ENCODE results near the gene FLVCR2. TPM values are rescaled to one million over a fixed set of nuclear protein-coding genes. Genes with fewer than 3 reads are reported as not detected.
"Not testable (repeated sequence)": the region's sequence is repeated elsewhere in the genome, so short reads cannot be mapped to it uniquely, and the experiment has no call there.

The FLVCR2 gene
- polyA plus RNA-seq, 4 donors, result 2.7 to 8.3 (median 5.5) TPM

DNA sequence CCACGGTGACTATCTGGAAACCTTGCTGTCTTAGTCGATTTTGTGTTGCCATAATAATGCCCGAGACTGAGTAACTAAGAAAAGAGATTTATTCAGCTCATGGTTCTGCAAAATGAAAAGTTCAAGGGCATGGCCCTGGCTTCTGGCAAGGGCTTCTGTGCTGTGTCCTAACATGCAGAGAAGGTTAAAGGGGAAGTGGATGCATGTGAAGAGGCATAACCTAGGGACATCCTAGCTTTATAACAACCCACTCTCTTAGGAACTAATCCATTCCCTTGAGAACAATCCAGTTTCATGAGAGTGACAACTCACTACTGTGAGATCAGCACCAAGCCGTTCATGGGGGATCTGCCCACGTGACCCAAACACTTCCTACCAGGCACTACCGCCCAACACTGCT is 11.5 kb downstream of the FLVCR2 start:
- DNase-seq (ENCODE audit: low read depth in 4 of 4, low spot score in 3 of 4), result no peak

DNA sequence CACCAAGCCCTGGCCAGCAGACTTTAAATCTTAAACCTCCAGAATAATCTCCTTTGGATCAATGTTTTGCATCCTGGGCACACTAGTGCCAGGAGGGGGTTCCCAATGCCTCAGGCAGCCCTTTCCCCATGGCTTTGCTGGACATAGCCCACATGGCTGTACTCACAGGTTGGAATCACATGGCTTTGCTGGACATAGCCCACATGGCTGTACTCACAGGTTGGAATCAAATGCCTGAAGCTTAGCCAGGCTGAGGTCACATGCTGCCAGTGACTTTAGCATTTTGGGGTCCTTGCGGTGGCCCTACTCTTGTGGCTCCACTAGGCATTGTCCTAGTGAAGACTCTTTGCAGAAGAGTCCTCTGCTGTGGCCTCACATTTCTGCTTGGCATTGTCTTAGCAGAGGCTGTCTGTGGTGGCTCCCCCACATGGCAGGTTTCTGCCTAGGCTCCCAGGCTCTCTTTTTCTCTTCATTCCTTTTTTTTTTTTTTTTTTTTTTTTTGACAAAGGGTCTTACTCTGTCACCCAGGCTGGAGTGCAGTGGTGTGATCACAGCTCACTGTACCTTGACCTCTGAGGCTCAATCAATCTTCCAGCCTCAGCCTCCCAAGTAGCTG is 13.0 kb downstream of the FLVCR2 start:
- no peak for DNase-seq (ENCODE audit: low read depth in 4 of 4, low spot score in 3 of 4)

DNA sequence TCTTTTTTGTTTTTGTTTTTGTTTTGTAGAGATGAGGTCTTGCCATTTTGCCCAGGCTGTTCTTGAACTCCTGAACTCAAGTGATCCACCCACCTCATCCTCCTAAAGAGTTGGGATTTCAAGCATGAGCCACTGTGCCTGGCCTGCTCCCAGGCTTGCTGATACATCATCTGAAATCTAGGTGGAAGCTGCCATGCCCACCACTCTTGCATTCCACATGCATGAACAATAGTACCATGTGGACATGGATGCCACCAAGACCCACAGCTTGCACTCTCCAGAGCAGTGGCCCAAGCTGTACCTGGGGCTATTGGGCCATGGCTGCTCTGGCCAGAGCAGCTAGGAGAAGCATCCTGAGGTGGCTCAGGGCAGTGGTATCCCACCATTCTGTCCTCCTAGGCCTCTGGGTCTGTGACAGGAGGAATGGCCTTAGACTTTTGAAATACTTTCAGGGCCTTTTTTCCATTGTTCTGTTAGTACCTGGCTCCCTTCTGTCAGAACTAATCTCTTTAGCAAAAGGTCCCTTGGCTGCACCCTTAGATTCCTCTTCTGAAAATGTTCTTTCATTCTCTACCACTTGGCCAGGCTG is 13.7 kb downstream of the FLVCR2 start:
- DNase-seq (ENCODE audit: low read depth in 4 of 4, low spot score in 3 of 4), result no peak

DNA sequence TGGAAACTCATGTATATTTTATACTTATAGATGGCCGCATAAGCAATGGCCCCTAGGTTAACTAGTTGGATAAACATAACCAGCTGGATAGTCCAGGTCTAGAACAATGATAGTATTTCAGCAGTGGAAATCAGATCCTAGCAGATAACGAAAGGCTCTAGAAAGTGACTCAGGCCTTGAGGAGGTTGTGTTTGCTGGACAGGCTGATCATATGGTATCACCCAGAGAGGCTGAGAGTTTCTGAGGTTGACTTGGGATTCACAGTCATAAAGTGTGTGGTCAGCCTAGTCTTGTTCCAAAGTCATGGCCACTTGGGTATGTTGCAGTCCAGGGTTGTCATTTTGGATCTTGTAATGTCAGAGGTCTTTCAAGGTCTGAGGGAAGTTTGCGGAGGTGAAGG is 16.8 kb downstream of the FLVCR2 start:
- no peak for DNase-seq (ENCODE audit: low read depth in 4 of 4, low spot score in 3 of 4)

DNA sequence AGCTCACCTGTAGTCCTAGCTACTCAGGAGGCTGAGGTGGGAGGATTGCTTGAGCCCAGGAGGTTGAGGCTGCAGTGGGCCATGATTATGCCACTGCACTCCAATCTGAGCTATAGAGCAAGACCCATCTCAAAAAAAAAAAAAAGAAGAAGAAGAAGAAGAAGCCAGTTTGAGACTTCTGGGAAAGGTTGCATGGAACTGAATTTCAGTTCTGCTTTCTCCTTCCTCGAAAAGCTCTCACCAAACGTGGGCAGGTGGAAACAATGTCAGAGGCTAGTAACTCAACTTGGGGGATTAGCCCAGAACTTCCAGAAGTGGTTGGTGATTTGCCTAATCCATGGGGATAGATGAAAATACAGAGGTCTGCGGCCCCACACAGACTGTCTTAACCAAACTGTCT is 18.7 kb downstream of the FLVCR2 start:
- no peak for DNase-seq (ENCODE audit: low read depth in 4 of 4, low spot score in 3 of 4)

DNA sequence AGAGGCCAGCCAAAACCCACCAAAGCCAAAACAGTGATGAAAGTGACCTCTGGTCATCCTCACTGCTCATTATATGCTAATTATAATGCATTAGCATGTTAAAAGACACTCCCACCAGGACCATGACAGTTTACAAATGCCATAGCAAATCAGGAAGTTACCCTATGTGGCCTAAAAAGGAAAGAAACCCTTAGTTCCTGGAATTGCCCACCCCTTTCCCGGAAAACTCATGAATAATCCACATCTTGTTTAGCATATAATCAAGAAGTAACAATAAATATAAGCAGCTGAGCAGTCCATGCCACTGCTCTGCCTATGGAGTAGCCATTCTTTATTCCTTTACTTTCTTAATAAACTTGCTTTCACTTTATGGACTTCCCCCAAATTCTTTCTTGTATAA is 21.7 kb downstream of the FLVCR2 start:
- not testable (repeated sequence) for DNase-seq (ENCODE audit: low read depth in 4 of 4, low spot score in 3 of 4)

DNA sequence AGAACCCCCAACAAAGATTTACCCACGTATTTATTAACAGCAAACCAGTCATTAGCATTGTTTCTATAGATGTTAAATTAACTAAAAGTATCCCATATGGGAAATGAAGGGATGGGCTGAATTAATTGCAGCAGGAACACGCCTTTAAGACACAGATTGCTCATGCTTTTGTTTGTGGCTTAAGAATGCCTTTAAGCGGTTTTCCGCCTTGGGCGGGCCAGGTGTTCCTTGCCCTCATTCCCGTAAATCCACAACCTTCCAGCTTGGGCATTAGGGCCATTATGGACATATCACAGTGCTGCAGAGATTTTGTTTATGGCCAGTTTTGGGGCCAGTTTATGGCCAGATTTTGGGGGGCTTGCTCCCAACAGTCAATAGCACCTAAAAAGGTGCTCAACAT is 22.6 kb downstream of the FLVCR2 start:
- DNase-seq (ENCODE audit: low read depth in 4 of 4, low spot score in 3 of 4), result not testable (repeated sequence)

DNA sequence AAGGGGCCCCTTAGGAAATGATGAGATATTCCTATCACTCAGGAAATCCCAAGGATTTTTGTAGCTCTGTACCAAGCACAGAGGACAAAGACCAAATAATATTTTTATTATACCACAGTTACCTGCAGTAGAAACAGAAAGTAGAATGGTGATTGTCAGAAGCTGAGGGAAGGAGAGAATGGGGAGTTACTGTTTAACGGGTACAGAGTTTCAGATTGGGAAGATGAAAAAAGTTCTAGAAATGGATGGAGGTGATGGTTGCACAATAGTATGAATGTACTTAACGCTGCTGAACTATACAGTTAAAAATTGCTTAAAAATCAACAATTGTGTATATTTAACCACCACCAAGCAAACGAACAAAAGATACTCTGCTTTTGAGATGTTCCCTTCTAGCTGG is 24.1 kb downstream of the FLVCR2 start:
- no peak for DNase-seq (ENCODE audit: low read depth in 4 of 4, low spot score in 3 of 4)

DNA sequence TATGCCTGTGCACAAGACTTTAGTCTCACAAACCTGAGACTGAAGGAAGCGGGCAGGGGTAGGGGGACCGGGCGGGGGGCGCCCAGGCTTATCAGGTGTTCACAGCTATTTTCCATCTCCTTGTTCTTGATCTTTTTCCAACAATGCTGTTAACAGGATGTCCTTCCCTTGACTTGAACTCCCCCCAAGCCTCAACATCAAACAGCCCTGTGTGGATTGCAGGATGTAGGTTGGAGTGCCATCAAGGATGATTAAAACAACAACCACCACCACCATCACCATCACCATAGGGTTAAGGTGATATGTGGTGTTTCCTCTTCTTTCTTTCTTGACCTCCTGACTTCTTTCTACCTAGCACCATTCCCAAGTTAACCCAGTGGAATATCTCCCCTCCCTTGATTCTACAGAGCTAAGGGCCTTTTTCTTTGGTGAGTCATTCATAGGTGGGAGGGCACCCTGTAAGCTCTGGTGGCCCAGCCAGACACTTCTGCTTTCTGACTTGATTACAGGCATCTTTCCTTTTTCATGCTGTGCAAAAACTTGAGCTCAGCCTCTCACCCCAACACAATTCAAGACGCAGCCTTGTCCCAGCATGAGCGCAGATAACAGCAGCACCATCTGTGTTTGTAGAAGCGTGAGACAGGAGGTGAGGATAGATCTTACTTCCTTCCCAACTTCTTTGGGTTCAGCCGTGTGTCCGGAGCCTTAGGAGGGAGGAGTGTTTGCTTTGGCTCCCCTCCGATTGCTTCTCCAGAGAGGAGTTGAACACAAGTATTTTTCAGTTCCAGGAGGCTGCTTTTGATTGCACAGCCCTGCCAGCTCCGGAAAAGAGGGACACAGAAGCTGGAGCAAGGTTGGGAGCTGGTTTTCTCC is 26.8 kb downstream of the FLVCR2 start:
- DNase-seq (ENCODE audit: low read depth in 4 of 4, low spot score in 3 of 4), result no peak

DNA sequence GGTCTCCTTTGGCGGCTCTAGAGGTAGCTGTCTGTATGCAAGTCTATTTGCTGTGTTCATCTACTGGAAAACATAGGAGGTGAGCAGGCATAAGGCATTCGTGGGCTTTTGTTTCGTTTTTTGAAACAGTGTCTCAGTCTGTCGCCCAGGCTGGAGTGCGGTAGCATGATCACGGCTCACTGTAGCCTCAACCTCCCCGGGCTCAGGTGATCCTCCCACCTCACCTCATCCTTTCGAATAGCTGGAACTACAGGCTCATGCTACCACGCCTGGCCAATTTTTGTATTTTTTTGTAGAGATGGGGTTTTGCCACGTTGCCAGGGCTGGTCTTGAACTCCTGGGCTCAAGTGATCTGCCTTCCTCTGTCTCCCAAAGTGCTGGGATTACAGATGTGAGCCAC is 27.5 kb downstream of the FLVCR2 start:
- no peak for DNase-seq (ENCODE audit: low read depth in 4 of 4, low spot score in 3 of 4)

DNA sequence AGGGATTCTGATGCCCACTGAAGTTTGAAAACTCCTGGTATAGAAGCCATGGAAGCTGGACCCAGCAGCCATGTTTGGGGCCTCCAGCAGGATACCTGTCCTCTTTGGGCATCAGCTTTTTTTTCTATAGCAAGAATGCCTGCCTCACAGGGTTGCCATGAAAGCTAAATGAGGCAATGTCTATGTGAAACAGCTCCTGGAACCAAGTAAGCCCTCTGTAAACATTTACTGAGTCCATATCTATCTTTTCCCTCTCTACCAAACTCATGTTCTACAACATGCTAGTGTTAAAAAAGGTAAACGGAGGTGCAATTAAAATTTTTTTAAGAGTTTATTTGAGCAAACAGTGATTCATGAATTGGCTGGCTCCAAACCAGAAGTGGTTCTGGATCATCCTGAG is 28.6 kb downstream of the FLVCR2 start:
- no peak for DNase-seq (ENCODE audit: low read depth in 4 of 4, low spot score in 3 of 4)

DNA sequence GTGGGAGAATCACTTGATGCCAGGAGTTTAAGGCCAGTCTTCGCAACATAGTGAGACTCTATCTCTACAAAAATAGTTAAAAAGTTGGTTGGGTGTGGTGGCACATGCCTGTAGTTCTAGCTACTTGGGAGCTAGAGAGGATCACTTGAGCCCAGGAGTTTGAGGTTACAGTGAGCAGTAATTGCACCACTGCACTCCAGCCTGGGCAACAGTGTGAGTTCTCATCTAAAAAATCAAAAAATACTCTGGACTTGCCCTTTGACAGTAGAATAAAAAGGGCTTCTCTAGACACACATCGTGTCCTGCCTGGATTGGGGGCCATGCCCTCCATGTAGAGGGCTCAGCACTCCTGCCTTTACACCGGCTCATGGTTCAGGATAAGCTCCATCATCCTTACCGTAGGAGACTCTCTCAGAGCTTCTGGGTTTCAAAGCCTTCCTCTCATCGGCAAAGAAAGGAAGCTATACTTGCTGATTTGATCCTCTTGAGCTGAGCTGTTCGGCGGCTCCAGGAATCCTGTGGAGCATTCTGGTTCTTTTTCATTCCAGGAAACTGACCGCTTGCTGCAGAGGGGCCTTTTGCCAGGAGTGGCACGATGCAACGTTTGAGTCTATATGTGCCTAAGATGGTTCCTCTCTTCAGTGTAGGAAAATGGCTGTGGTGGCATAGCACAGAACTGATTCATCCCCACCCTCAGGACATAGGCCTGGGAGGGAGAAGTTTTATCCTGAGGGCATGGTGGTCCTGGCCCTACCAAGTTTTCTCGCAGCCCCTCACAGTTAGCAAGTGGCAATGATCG is 29.6 kb downstream of the FLVCR2 start:
- no peak for DNase-seq (ENCODE audit: low read depth in 4 of 4, low spot score in 3 of 4)

DNA sequence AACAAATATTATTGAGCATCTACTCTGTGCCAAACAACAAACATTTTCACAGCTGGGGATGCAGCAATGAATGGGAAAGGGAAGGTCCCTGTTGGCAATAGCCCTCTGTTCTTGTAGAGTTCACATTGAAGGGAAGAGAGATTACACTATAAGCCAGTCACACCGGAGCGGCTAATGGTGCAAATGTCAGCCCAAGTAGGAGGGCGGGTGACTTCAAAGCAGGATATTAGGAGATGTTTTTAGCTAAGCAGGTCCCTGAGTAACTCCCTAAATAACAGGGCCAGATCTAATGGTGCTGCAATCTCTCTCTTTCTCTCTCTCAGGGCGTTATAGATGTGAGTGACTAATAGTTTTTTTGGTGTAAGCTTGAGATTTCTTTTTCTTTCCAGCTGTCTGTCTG is 30.7 kb downstream of the FLVCR2 start:
- no peak for DNase-seq (ENCODE audit: low read depth in 4 of 4, low spot score in 3 of 4)

DNA sequence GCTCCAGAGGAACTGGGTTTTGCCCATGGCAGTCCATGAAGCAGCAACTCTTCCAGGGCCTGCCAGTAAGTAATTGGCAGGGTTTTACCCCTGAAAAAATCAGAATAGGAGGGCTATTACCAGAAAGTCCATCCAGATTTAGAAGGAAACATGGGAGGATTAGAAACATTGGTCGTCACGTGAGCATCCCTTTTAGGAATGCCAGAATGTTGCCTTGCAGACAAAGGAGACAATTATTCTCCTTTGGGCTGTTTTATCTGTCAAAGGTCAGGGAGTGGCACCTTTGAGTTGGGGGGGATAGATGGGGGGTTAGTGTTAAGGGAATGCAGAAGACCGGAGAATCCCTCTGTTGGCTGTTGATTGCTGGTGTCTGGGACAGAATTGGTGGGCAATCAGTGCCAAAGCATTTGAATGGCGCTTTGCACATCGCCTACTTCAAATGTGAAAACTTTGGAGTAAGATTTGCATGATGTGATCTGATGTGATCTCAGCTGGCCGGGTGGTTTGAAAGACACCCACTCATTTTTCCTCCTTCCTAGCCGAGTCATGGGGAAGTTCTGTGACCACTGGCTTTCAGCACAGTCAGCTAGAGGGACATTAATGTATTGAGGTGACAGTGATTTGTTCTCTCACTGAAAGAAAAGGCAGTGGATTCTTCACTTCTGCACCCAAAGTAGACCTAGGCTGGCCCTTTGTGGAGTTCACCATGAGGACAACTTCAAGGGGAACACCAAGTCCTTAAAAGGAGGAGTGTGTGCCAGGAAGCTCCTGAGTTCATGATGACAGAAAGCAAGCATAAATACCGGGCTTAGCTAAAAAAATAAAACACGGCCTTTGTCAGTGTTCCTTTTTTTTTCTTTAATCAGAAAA is 31.4 kb downstream of the FLVCR2 start:
- DNase-seq (ENCODE audit: low read depth in 4 of 4, low spot score in 3 of 4), result no peak

DNA sequence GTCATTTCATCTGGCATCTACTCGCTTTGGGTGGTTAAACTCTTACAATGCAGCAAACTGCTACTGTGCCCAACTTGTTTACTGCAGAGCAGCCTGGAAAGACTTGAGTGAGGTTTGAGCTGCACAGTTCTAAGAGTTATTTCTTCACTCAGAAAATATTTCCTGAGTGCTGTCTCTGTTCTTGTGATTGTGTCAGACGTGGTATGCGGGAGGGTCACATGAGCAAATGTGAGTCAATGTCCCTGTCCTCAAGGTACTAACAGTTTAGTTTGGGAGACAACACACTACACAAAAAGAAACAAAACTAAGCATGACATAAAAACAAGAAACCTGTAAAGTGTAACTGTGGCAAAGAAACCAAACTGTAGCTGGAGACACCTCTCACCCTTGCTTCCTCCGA is 32.4 kb downstream of the FLVCR2 start:
- no peak for DNase-seq (ENCODE audit: low read depth in 4 of 4, low spot score in 3 of 4)

DNA sequence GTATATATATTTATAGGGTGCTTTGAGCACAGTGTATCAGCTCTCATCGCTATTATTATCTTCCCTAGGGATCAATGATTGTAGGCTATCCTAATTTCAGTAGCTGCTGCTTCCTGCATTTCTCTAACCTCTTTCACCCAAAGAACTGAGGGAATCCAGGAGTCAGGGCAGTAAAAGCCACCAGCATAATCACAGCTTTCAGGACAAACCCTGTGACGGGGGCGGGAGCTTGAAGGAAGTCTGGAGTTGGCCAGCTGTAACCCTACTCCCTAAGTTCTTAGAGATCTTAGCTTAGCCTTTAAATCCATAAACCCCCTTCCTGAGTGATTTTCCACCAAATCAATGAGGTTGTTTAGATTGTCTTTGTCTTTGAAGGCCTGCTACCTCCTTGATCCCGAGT is 33.7 kb downstream of the FLVCR2 start:
- DNase-seq (ENCODE audit: low read depth in 4 of 4, low spot score in 3 of 4), result no peak

DNA sequence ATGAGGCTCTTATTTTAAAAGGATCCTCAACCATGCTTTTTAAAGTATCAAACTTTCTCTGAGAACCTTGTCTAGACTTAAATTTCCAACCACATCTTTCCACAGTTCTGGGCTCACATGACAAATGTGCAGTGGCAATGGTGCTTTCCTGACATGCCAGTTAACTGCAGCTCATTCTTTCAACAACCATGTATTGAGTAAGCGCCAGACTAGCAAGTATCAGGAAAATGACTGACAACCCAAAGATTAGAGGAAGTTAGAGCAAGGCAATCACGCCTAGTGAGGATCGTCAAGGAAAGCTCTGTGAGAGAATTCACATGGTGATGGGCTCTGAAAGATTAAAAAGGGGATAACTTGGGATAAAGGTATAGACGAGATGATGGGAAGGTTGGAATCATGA is 35.8 kb downstream of the FLVCR2 start:
- no peak for DNase-seq (ENCODE audit: low read depth in 4 of 4, low spot score in 3 of 4)

DNA sequence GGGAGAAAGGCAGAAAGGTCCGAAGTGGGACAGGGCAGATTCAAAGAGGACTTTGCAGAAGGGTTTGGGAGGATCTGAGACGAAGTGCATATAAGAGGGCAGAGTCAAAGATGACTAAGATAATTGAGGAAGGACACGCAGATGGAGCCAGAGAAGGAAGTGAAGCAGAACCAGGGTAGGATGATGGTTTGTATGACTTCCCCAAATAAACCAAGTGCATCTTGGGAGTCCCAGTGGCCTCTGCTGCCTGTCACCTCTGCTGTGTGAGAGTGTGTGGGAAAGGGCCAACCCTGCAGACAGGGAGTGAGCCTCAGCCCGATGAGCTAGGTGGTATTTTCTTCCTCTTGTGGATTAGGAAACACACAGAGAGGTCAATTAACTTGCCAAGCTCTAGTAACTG is 36.8 kb downstream of the FLVCR2 start:
- no peak for DNase-seq (ENCODE audit: low read depth in 4 of 4, low spot score in 3 of 4)

DNA sequence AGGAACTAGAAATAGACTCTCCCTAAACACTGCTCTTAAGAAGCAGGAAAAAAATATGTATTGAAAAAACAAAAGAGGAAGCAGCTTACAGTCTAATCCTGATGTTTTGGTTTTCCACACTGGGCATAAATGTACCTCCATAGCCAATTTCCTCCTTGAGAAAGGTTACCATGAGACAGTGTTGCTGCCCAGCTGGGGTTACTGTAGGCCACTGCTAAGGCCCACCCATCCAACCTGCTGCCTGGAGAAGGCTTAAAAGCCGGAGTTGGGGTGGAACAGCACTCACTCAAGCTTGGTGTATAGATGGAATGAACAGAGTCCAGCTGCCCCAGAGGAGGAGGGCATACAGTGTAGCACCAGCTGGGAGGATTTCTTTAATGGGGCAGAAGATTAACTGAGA is 41.1 kb downstream of the FLVCR2 start:
- no peak for DNase-seq (ENCODE audit: low read depth in 4 of 4, low spot score in 3 of 4)

DNA sequence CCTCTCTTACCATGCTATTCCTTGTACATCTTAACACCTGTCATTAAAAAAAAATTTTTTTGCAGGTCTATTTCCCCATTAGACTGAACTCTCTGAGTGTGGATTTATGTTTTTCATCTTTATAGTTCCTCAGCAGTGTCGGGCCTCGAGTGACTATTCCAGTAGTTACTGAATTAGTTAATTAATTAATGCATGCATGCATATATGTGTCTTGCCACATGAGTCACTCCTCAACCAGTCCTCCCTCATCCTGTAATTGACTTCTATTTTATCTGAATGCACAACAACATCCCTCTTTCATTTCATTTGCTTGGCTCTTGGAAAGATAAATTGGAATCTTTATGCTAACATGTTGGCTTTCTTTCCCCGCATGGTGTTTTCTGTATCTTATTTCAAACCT is 46.6 kb downstream of the FLVCR2 start:
- DNase-seq (ENCODE audit: low read depth in 4 of 4, low spot score in 3 of 4), result no peak
